Common myeloid progenitor, CD34-positive (primary cell): ENCODE data around the gene CDK16.

ENCODE experiments used
- CTCF ChIA-PET: fragments of 350-600 bp; sonication (Branson Sonifier 250); formaldehyde crosslinking; loops from one replicate; lab custom pipeline; 2021; ENCODE audit warnings: antibody characterized with exemption; lab: Charles Lee
- POLR2A ChIA-PET: fragments of 350-600 bp; sonication (Branson Sonifier 250); formaldehyde crosslinking; loops from one replicate; lab custom pipeline; 2021; ENCODE audit warnings: antibody characterized with exemption; lab: Charles Lee
- DNase-seq, 3 donors: peaks; one replicate each; pipeline versions ENCODE4 v3.0.0 to v3.0.0-alpha.2; 2013
- H3K27ac ChIP-seq, 2 experiments: 1 replicate in 1 of 2; 2 replicates in 1 of 2; pipeline ENCODE4 v1.7.0; 2013; ENCODE audit warnings: inconsistent platforms in 2 of 2, low read length in 2 of 2, mild to moderate bottlenecking in 2 of 2, low read depth in 1 of 2, moderate library complexity in 1 of 2; ENCODE audit not compliant: severe bottlenecking in 2 of 2, insufficient read depth in 1 of 2, poor library complexity in 1 of 2
- H3K27me3 ChIP-seq, 5 experiments: replicated peaks in 2 of 5; 1 replicate in 3 of 5; 2 replicates in 2 of 5; pipeline versions ENCODE4 v1.6.1 to v1.7.0; 2013; ENCODE audit warnings: low read length in 4 of 5, mild to moderate bottlenecking in 2 of 5, moderate library complexity in 2 of 5, inconsistent platforms in 1 of 5; ENCODE audit not compliant: insufficient read depth in 5 of 5, control insufficient read depth in 4 of 5
- H3K36me3 ChIP-seq, 4 experiments: 1 replicate in 2 of 4; 2 replicates in 2 of 4; pipeline versions ENCODE4 v1.6.1 to v1.7.0; 2013; ENCODE audit warnings: low read length in 3 of 4, control low read depth in 1 of 4, mild to moderate bottlenecking in 1 of 4; ENCODE audit not compliant: control insufficient read depth in 4 of 4, insufficient read depth in 4 of 4
- H3K4me1 ChIP-seq, 4 experiments: 1 replicate in 3 of 4; 2 replicates in 1 of 4; pipeline versions ENCODE4 v1.6.1 to v1.7.1; 2013; ENCODE audit warnings: low read length in 3 of 4, mild to moderate bottlenecking in 3 of 4, control low read depth in 1 of 4, inconsistent platforms in 1 of 4, moderate library complexity in 1 of 4; ENCODE audit not compliant: control insufficient read depth in 4 of 4, insufficient read depth in 4 of 4; ENCODE audit errors: control extremely low read depth in 1 of 4
- H3K4me3 ChIP-seq, 7 experiments: 1 replicate in 4 of 7; 2 replicates in 3 of 7; pipeline versions ENCODE4 v1.5.1 to v1.7.0; 2013; ENCODE audit warnings: mild to moderate bottlenecking in 7 of 7, low read length in 6 of 7, moderate library complexity in 6 of 7, inconsistent platforms in 2 of 7, low read depth in 2 of 7, control low read depth in 1 of 7; ENCODE audit not compliant: insufficient read depth in 4 of 7, control insufficient read depth in 1 of 7; ENCODE audit errors: extremely low read depth in 1 of 7
- H3K9me3 ChIP-seq, 5 experiments: 1 replicate in 4 of 5; 2 replicates in 1 of 5; pipeline versions ENCODE4 v1.6.1 to v1.7.1; 2013; ENCODE audit warnings: low read length in 4 of 5, mild to moderate bottlenecking in 2 of 5, inconsistent platforms in 1 of 5, low read depth in 1 of 5, moderate library complexity in 1 of 5; ENCODE audit not compliant: control insufficient read depth in 4 of 5, insufficient read depth in 2 of 5; ENCODE audit errors: control extremely low read depth in 1 of 5
- WGBS: methylation state at CpG from one replicate; pipeline ENCODE4 v1.1.5; 2013; ENCODE audit not compliant: insufficient coverage; 5-methylcytosine and 5-hydroxymethylcytosine counted together

Gene CDK16

GRCh38 chrX:47198687-47199080, 19.8 kb upstream of the CDK16 start:
- 98% methylated on average over 12 of the region's 15 CpGs for WGBS
- no peaks in the 10 kb centered on the region for H3K9me3 ChIP-seq
- no peak for DNase-seq
- peaks cover 0 to 8% (median 0%) of the 10 kb centered on the region in 5 experiments for H3K27me3 ChIP-seq
- peaks cover 0 to 26% (median 20%) of the 10 kb centered on the region in 4 experiments for H3K4me1 ChIP-seq
- no peak overlapping the region for H3K27ac ChIP-seq
- CTCF ChIA-PET = no interaction called here
- POLR2A ChIA-PET = no interaction called here
- H3K4me3 ChIP-seq = no peak overlapping the region
- peaks cover 4 to 75% (median 53%) of the 10 kb centered on the region in 4 experiments for H3K36me3 ChIP-seq

GRCh38 chrX:47199286-47199685, 19.2 kb upstream of the CDK16 start:
- WGBS = 97% methylated on average over 10 of the region's 10 CpGs
- peaks cover 4 to 80% (median 56%) of the 10 kb centered on the region in 4 experiments for H3K36me3 ChIP-seq
- H3K4me3 ChIP-seq = no peak overlapping the region
- H3K27me3 ChIP-seq = peaks cover 0 to 8% (median 0%) of the 10 kb centered on the region in 5 experiments
- H3K9me3 ChIP-seq = no peaks in the 10 kb centered on the region
- ChIA-PET POLR2A (no interaction called here), CTCF (interaction anchor here (1.1 kb wide), 1 partner anchor 322 kb away, joined by 3 read pairs; no protein-coding TSS in a partner anchor)
- no peak for DNase-seq
- H3K27ac ChIP-seq = no peak overlapping the region
- peaks cover 0 to 26% (median 19%) of the 10 kb centered on the region in 4 experiments for H3K4me1 ChIP-seq

- Histone ChIP-seq H3K36me3 (peaks cover 4 to 93% (median 66%) of the 10 kb centered on the region in 4 experiments), H3K4me3 (no peak overlapping the region), H3K4me1 (peaks cover 0 to 15% (median 10%) of the 10 kb centered on the region in 4 experiments), H3K27me3 (peaks cover 0 to 8% (median 0%) of the 10 kb centered on the region in 5 experiments), H3K9me3 (no peaks in the 10 kb centered on the region), H3K27ac (no peak overlapping the region)
- POLR2A ChIA-PET = no interaction called here
- 96% methylated on average over 5 of the region's 9 CpGs for WGBS
- DNase-seq = no peak
- CTCF ChIA-PET = interaction anchor here (1.1 to 2.0 kb wide), 3 partner anchors 12 to 321 kb away, joined by 3 to 7 read pairs (median 4); no protein-coding TSS in a partner anchor
Observed at GRCh38 chrX:47200385-47201150, 17.9 kb upstream of the CDK16 start.

- ChIA-PET POLR2A (no interaction called here), CTCF (interaction anchor here (1.2 to 2.0 kb wide), 3 partner anchors 11 to 111 kb away, joined by 3 to 7 read pairs (median 4); no protein-coding TSS in a partner anchor)
- Histone ChIP-seq H3K9me3 (no peaks in the 10 kb centered on the region), H3K36me3 (peaks cover 9 to 95% (median 74%) of the 10 kb centered on the region in 4 experiments), H3K27me3 (peaks cover 0 to 6% (median 0%) of the 10 kb centered on the region in 5 experiments), H3K4me3 (no peak overlapping the region), H3K4me1 (peaks cover 0 to 6% (median 2%) of the 10 kb centered on the region in 4 experiments), H3K27ac (no peak overlapping the region)
- WGBS = 100% methylated on average over 6 of the region's 9 CpGs
- DNase-seq = no peak
Observed at GRCh38 chrX:47201345-47201944, 17.0 kb upstream of the CDK16 start.

GRCh38 chrX:47202316-47202715, 16.2 kb upstream of the CDK16 start:
- no peak overlapping the region for H3K27ac ChIP-seq
- no peaks in the 10 kb centered on the region for H3K4me1 ChIP-seq
- WGBS = 94% methylated on average over 11 of the region's 11 CpGs
- no peaks in the 10 kb centered on the region for H3K9me3 ChIP-seq
- H3K27me3 ChIP-seq = peaks cover 0 to 6% (median 0%) of the 10 kb centered on the region in 5 experiments
- H3K4me3 ChIP-seq = no peak overlapping the region
- CTCF ChIA-PET = interaction anchor here (1.2 to 2.0 kb wide), 2 partner anchors 10 to 12 kb away, joined by 3 to 7 read pairs; no protein-coding TSS in a partner anchor
- peaks cover 11 to 95% (median 75%) of the 10 kb centered on the region in 4 experiments for H3K36me3 ChIP-seq
- POLR2A ChIA-PET = no interaction called here
- DNase-seq = no peak

- Histone ChIP-seq H3K4me3 (no peak overlapping the region), H3K27ac (no peak overlapping the region), H3K27me3 (peaks cover 0 to 6% (median 0%) of the 10 kb centered on the region in 5 experiments), H3K4me1 (no peaks in the 10 kb centered on the region), H3K9me3 (no peaks in the 10 kb centered on the region), H3K36me3 (peaks cover 12 to 95% (median 78%) of the 10 kb centered on the region in 4 experiments)
- POLR2A ChIA-PET = interaction anchor here (0.6 kb wide), 1 partner anchor 319 kb away, joined by 3 read pairs; no protein-coding TSS in a partner anchor
- WGBS = 97% methylated on average over 3 of the region's 4 CpGs
- CTCF ChIA-PET = interaction anchor here (1.5 kb wide), 1 partner anchor 182 kb away, joined by 5 read pairs; no protein-coding TSS in a partner anchor
- no peak for DNase-seq
Observed at GRCh38 chrX:47202877-47203276, 15.6 kb upstream of the CDK16 start.
